Right lobe of liver (tissue), 6 donors: Measurements from ENCODE around the gene SCLT1. TPM values are rescaled to one million over a fixed set of nuclear protein-coding genes. Genes with fewer than 3 reads are reported as not detected.

Experiments
- ATAC-seq, 4 donors: fragments of 200-7000 bp; cut with Tn5 transposase; one replicate each; pipeline ENCODE4 v1.9.1; 2020; ENCODE audit warnings: mild to moderate bottlenecking in 4 of 4, moderate library complexity in 4 of 4
- DNase-seq, 3 donors: peaks; one replicate each; pipeline ENCODE4 v3.0.0-alpha.2; 2020
- H3K27ac ChIP-seq, 3 donors: fragments of 200-600 bp; one replicate each; pipeline ENCODE4 v1.8.0; 2022
- H3K27me3 ChIP-seq, 2 donors: fragments of 200-600 bp; one replicate each; pipeline ENCODE4 v1.8.0; 2022
- H3K36me3 ChIP-seq, 4 donors: fragments of 200-600 bp; sonication (generic) in 1 of 4; one replicate each; pipeline versions ENCODE4 v1.5.1 to v1.8.0; 2017 to 2022; ENCODE audit warnings: control low read depth in 1 of 4
- H3K4me1 ChIP-seq, 4 donors: fragments of 200-600 bp; sonication (generic) in 1 of 4; one replicate each; pipeline versions ENCODE4 v1.5.1 to v1.8.0; 2017 to 2022; ENCODE audit warnings: control low read depth in 1 of 4
- H3K4me3 ChIP-seq, 3 donors: fragments of 200-600 bp; one replicate each; pipeline ENCODE4 v1.8.0; 2022
- H3K9me3 ChIP-seq, 4 donors: fragments of 200-600 bp; sonication (generic) in 1 of 4; one replicate each; pipeline versions ENCODE4 v1.5.1 to v1.8.0; 2017 to 2022; ENCODE audit warnings: control low read depth in 1 of 4
- POLR2A ChIP-seq: fragments of 450-650 bp; IDR thresholded peaks from one replicate; pipeline ENCODE4 v1.6.1; 2017; ENCODE audit warnings: antibody characterized with exemption, mild to moderate bottlenecking
- WGBS: methylation state at CpG from one replicate; pipeline ENCODE4 v1.1.6; 2018; ENCODE audit warnings: low coverage, low lambda C conversion rate; ENCODE audit not compliant: insufficient coverage; ENCODE audit errors: missing lambda C conversion rate; 5-methylcytosine and 5-hydroxymethylcytosine counted together
- intact Hi-C, 2 donors: fragments of 100-400 bp; cut with DNase I; formaldehyde crosslinking; loops; one replicate each; pipeline versions ENCODE4 v1.11.2 to v1.14.1; 2022
- total RNA-seq, 6 experiments: library from RNA; depleted of rRNA in 2 of 6; stranded (reverse); fragments of >200 nt in 2 of 6; fragmentation: NEBNext Ultra II Directional in 3 of 6; extraction: Animal tissue kit (Norgen Biotek cat#: 25700) in 3 of 6; gene quantifications; one replicate each; pipeline versions ENCODE4 v1.1.0 to v1.2.4, GENCODE V29; 2016 to 2023
- TF ChIP-seq, protein P1 (sequence below), 4 donors: fragments of 200-600 bp in 3 of 4; fragments of 450-650 bp in 1 of 4; IDR thresholded peaks; one replicate each; pipeline versions ENCODE4 v1.5.1 to v1.8.0; 2016 to 2022; ENCODE audit warnings: antibody characterized with exemption in 4 of 4, mild to moderate bottlenecking in 2 of 4
- donor health status: DM: no; HTN: yes; CAD: no.
- donor health status: DM: no; HTN: no; CAD: no.
- donor health status: DM: no; HTN: no; CAD: no.
- donor health status: DM: no; HTN: yes; CAD: no.
- donor health status: DM: no; HTN: yes; CAD: no.

Gene SCLT1
- total RNA-seq, 6 experiments from 2014 or later: 2.3 to 5.3 (median 3.7) TPM

DNA sequence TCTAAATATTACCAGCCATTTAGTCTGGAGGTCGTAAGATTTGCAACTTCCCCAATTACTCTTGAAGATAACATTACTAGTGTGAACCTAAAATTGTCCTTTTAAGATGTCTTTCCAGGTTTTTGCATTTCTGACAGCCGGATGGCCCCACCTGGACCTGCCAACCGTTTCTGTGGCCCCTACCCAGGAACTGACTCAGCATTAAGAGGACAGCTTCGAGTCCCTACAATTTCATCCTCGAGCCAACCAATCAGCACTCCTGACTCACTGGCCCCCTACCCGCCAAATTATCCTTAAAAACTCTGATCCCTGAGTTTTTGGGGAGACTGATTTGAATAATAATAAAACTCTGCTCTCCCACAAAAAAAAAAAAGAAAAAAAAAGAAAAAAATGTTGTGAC lies 112.0 kb downstream of the SCLT1 start:
- Histone ChIP-seq H3K27me3 (no peaks in the 10 kb centered on the region), H3K36me3 (no peaks in the 10 kb centered on the region), H3K9me3 (no peaks in the 10 kb centered on the region), H3K4me1 (no peaks in the 10 kb centered on the region), H3K4me3 (no peak overlapping the region), H3K27ac (no peak overlapping the region)
- no peak for TF ChIP-seq POLR2A
- TF ChIP-seq, protein P1, sequence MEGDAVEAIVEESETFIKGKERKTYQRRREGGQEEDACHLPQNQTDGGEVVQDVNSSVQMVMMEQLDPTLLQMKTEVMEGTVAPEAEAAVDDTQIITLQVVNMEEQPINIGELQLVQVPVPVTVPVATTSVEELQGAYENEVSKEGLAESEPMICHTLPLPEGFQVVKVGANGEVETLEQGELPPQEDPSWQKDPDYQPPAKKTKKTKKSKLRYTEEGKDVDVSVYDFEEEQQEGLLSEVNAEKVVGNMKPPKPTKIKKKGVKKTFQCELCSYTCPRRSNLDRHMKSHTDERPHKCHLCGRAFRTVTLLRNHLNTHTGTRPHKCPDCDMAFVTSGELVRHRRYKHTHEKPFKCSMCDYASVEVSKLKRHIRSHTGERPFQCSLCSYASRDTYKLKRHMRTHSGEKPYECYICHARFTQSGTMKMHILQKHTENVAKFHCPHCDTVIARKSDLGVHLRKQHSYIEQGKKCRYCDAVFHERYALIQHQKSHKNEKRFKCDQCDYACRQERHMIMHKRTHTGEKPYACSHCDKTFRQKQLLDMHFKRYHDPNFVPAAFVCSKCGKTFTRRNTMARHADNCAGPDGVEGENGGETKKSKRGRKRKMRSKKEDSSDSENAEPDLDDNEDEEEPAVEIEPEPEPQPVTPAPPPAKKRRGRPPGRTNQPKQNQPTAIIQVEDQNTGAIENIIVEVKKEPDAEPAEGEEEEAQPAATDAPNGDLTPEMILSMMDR (IDR thresholded peaks at IDR 0.05): no peak
- intact Hi-C loops: no loop called here
- WGBS: 93% methylated on average over 6 of the region's 6 CpGs
- no peak for DNase-seq
- no peak for ATAC-seq

DNA sequence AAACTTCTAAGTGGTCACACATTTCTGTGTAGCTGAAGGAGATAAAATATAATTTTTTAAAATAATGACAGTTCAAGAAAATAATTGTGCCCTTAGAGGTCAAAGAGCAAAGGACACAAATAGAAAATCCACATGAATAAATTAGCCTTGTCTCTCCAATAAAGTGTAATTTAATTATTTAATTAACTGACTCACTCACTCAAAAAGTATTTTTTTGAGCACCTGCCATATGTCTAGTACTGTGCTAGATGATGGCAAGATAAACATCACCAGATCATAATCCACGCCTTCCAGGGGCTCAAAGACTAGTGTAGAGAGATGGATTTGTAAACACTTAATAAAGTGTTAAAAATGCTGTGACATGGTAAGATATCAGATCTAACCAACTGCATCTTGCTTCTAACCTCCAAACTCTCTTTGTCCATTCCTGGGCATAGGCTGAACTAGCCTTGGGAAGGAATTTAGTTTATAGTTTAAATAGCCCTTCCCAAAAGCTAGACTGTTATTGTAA lies 112.5 kb downstream of the SCLT1 start:
- no peak overlapping the region for H3K27ac ChIP-seq
- intact Hi-C loops: no loop called here
- WGBS: 20% methylated on average over 1 of the region's 1 CpG
- no peak for DNase-seq
- no peaks in the 10 kb centered on the region for H3K4me1 ChIP-seq
- ATAC-seq: no peak
- H3K27me3 ChIP-seq: no peaks in the 10 kb centered on the region
- no peaks in the 10 kb centered on the region for H3K36me3 ChIP-seq
- TF ChIP-seq, protein P1 (IDR thresholded peaks at IDR 0.05): no peak
- TF ChIP-seq POLR2A: no peak
- H3K4me3 ChIP-seq: no peak overlapping the region
- no peaks in the 10 kb centered on the region for H3K9me3 ChIP-seq

DNA sequence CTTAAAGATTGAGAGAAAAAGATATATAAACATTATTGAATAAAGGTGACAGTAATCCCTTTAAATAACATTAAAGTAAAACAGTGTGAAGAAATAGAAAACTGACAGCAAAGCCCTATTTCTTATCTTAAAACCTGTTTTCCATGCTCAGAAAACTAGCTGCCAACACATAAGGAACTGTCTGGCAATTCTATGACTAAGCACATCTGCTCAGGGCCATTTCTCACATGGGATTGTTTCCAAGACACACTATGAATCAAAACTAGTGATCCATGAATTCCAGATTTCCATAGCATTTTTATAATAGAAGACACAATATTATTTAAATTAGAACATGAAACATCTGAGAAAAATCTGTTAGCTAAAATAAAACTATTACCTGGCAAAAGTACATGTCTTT lies 113.4 kb downstream of the SCLT1 start:
- no peaks in the 10 kb centered on the region for H3K27me3 ChIP-seq
- TF ChIP-seq, protein P1 (IDR thresholded peaks at IDR 0.05): no peak
- no peak for TF ChIP-seq POLR2A
- H3K4me1 ChIP-seq: no peaks in the 10 kb centered on the region
- ATAC-seq: no peak
- H3K27ac ChIP-seq: no peak overlapping the region
- no peak for DNase-seq
- no peak overlapping the region for H3K4me3 ChIP-seq
- no peaks in the 10 kb centered on the region for H3K9me3 ChIP-seq
- intact Hi-C loops: no loop called here
- H3K36me3 ChIP-seq: no peaks in the 10 kb centered on the region

DNA sequence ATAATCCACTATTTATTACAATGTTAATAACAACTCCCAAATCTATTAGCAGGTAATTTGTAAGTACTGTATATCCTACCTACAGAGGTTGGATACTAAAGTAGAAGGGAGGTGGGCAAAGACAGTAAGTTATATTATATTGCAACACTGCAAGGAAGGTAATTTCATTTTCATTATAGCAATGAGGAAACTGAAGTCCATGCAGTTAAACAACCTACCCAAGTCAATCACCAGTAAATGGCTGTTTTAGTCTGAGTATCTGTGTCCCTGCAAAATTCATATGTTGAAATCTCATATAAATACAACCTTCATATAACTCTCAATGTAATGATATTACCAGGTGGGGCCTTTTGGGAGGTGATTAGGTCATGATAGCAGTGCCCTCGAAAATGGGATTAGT lies 114.4 kb downstream of the SCLT1 start:
- TF ChIP-seq, protein P1 (IDR thresholded peaks at IDR 0.05): no peak
- no peak for TF ChIP-seq POLR2A
- H3K4me3 ChIP-seq: no peak overlapping the region
- 100% methylated on average over 1 of the region's 1 CpG for WGBS
- ATAC-seq: no peak
- DNase-seq: no peak
- H3K36me3 ChIP-seq: no peaks in the 10 kb centered on the region
- no peaks in the 10 kb centered on the region for H3K9me3 ChIP-seq
- no peak overlapping the region for H3K27ac ChIP-seq
- intact Hi-C loops: no loop called here
- no peaks in the 10 kb centered on the region for H3K27me3 ChIP-seq
- H3K4me1 ChIP-seq: no peaks in the 10 kb centered on the region

DNA sequence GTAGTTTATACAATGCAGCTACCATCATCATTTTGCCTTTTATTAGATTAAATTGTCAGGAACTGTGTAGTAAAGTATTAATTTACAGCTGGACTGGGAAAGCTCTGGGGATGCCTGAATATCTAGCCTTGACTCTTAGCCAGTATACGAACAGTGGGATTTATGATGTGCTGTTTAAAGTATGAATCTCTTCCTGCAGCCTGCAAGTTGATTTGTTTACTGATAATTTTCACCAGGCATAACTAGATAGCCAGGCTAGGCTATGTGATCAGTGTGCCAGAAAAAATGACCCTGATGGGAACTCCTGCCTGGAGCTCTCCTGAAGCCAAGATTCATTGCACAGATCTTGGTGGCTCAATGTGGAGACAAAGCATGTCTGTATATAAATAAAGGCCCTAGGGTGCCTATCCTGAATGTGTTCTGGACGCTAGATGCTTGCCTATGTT lies 119.2 kb downstream of the SCLT1 start:
- H3K27me3 ChIP-seq: no peaks in the 10 kb centered on the region
- no peaks in the 10 kb centered on the region for H3K36me3 ChIP-seq
- H3K27ac ChIP-seq: no peak overlapping the region
- no peak for ATAC-seq
- no peaks in the 10 kb centered on the region for H3K4me1 ChIP-seq
- no peaks in the 10 kb centered on the region for H3K9me3 ChIP-seq
- H3K4me3 ChIP-seq: no peak overlapping the region
- TF ChIP-seq, protein P1 (IDR thresholded peaks at IDR 0.05): no peak
- TF ChIP-seq POLR2A: no peak
- WGBS: 80% methylated on average over 2 of the region's 2 CpGs
- DNase-seq: no peak
- intact Hi-C loops: no loop called here
